Brain microvascular endothelial cell (primary cell): ENCODE measurements around the gene SART1.

Experiments used
- DNase-seq: peaks from one replicate; pipeline ENCODE4 v3.0.0-alpha.2; 2020
- H3K27ac ChIP-seq: fragments of 250-450 bp; sonication (Bioruptor Pico); 2 replicates; pipeline ENCODE4 v1.5.1; 2020; ENCODE audit warnings: mild to moderate bottlenecking, moderate library complexity
- H3K27me3 ChIP-seq: fragments of 250-450 bp; sonication (Bioruptor Pico); replicated peaks from 2 replicates; pipeline ENCODE4 v1.5.1; 2020; ENCODE audit warnings: mild to moderate bottlenecking
- H3K36me3 ChIP-seq: fragments of 250-450 bp; sonication (Bioruptor Pico); replicated peaks from 2 replicates; pipeline ENCODE4 v1.5.1; 2020; ENCODE audit warnings: mild to moderate bottlenecking
- H3K4me3 ChIP-seq: 2 replicates; pipeline ENCODE4 v1.5.1; 2011; ENCODE audit warnings: low read depth, mild to moderate bottlenecking, control low read depth, low read length, moderate library complexity
- in situ Hi-C: cut with HindIII; loops from 2 replicates; pipeline ENCODE4 v1.10.0; 2017; ENCODE audit warnings: low sequenced_read_pairs, low pct_ligation_motif_present
- TF ChIP-seq, protein P1 (sequence below): IDR thresholded peaks from 2 replicates; pipeline ENCODE4 v1.5.1; 2011; ENCODE audit warnings: low read depth, mild to moderate bottlenecking, moderate library complexity, low read length, control low read depth, inconsistent platforms; ENCODE audit errors: missing control alignments

Gene SART1

DNA sequence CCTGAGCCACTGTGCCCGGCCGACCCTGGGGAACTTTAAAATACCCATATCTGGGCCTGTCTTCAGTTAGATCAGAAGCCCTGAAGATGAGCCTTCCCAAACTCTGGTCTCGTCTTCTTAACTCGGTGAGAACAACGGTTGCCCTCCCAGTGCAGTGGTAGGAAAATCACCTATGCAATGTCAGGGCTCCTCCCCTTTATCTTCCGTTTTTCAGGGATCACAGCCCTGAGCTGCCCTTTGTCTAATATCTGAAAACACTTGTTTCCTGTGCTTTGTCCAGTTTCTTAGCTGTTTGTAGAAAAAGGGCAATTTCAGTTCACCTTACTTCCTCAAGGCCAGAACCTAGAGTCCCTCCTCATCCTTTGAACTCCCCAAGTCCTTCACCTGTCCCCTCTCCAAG is 32.9 kb upstream of the SART1 start:
- TF ChIP-seq, protein P1, sequence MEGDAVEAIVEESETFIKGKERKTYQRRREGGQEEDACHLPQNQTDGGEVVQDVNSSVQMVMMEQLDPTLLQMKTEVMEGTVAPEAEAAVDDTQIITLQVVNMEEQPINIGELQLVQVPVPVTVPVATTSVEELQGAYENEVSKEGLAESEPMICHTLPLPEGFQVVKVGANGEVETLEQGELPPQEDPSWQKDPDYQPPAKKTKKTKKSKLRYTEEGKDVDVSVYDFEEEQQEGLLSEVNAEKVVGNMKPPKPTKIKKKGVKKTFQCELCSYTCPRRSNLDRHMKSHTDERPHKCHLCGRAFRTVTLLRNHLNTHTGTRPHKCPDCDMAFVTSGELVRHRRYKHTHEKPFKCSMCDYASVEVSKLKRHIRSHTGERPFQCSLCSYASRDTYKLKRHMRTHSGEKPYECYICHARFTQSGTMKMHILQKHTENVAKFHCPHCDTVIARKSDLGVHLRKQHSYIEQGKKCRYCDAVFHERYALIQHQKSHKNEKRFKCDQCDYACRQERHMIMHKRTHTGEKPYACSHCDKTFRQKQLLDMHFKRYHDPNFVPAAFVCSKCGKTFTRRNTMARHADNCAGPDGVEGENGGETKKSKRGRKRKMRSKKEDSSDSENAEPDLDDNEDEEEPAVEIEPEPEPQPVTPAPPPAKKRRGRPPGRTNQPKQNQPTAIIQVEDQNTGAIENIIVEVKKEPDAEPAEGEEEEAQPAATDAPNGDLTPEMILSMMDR: no peak
- Histone ChIP-seq H3K27ac (no peak overlapping the region), H3K27me3 (no peaks in the 10 kb centered on the region), H3K36me3 (no peaks in the 10 kb centered on the region), H3K4me3 (no peak overlapping the region)
- in situ Hi-C loops: no loop called here
- no peak for DNase-seq

DNA sequence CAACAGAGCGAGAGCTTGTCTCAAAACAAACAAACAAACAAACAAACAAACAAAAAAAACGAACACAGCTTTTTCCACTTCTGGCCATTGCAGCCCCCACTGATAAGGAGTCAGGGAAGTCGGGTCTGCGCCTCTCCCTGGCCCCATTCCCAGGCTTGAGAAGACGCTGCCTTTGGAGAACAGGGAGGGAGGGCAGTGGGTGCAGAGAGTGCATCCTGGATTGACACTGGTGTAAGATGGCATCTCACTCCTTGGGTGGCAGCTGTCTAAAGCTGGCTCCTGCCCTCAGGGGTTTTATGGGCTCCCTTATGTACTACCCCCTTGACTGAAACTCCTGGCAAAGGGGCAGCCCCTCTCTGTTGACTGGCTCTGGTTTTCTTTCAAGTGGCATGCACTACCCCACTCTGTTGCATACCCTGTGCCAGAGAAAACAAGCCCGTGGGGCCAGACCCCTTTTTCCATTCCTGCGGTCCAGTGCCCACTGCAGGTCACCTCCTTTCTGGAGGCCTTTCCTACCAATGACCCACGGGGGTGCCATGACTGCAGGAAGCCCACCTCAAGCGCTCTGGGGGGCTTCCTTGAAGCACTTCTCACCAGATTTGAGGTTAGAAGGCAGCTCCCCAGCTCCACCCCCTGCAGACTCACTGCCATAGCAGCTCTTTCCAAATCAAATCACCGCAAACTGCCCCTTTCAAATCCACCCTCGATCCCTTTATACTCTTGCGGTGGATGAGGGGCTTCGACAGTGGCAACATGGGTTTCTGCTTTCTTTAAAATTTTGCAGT is 29.6 kb upstream of the SART1 start:
- DNase-seq: no peak
- TF ChIP-seq, protein P1: no peak
- in situ Hi-C loops: no loop called here

DNA sequence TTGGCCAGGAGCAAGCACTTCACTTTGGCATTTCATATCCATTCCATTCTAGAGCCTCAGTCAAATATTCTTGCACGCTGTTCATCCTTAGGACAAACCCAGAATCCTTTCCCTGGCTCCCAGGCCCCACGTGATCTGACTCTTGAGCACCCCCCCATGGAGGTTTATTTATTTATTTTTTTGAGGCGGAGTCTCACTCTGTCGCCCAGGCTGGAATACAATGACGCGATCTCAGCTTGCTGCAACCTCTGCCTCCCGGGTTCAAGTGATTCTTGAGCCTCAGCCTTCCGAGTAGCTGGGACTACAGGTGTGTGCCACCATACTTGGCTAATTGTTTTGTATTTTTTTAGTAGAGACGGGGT is 29.0 kb upstream of the SART1 start:
- Histone ChIP-seq H3K27ac (no peak overlapping the region), H3K27me3 (no peaks in the 10 kb centered on the region), H3K36me3 (no peaks in the 10 kb centered on the region), H3K4me3 (no peak overlapping the region)
- in situ Hi-C loops: no loop called here
- TF ChIP-seq, protein P1: no peak
- DNase-seq: peak; percentile 24

More for the DNA sequence above, 29.6 kb upstream of the SART1 start:
- Histone ChIP-seq H3K36me3 (no peaks in the 10 kb centered on the region), H3K27me3 (no peaks in the 10 kb centered on the region), H3K4me3 (no peak overlapping the region), H3K27ac (no peak overlapping the region)

DNA sequence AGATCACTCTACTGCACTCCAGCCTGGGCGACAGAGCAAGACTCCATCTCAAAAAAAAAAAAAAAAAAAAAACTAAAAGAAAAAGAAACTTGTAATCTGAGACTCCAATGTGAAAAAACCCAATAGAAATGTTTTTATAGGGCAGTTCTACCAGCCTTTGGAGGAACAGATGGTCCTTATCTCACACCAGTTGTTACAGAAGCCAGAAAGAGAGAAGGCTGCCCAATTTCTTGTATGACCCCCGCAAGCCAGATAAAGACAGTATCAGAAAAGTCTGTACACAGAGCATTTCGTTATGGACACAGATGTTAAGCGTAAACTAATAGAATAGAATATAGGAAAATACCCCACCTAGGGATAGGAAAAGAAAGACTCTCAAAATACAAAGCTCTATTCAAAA is 27.5 kb upstream of the SART1 start:
- TF ChIP-seq, protein P1: no peak
- Histone ChIP-seq H3K27me3 (no peaks in the 10 kb centered on the region), H3K27ac (no peak overlapping the region), H3K4me3 (no peak overlapping the region), H3K36me3 (no peaks in the 10 kb centered on the region)
- no peak for DNase-seq
- in situ Hi-C loops: no loop called here

DNA sequence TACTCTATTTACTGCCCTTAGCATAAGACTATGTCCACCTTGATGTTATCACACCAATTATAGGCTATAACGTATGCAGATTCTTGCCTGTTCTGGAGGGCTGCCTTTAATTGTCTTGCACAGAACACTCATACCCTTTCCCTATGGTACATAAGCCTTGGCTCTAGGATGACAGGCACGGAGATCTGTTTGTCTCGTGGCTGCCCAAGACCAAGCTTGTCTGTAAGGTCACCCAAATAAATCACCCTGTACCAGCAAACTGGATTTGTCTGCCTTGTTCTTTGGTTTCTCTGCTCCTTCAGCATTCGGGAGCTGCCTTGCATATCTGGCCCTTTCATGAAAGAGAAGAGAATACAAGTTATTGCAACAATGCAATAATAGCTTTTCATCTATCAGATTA is 23.8 kb upstream of the SART1 start:
- Histone ChIP-seq H3K27ac (no peak overlapping the region), H3K27me3 (no peaks in the 10 kb centered on the region), H3K36me3 (no peaks in the 10 kb centered on the region), H3K4me3 (no peak overlapping the region)
- DNase-seq: no peak
- TF ChIP-seq, protein P1: no peak
- in situ Hi-C loops: no loop called here
